ENCODE results near the gene NACAD.

The NACAD gene

DNA sequence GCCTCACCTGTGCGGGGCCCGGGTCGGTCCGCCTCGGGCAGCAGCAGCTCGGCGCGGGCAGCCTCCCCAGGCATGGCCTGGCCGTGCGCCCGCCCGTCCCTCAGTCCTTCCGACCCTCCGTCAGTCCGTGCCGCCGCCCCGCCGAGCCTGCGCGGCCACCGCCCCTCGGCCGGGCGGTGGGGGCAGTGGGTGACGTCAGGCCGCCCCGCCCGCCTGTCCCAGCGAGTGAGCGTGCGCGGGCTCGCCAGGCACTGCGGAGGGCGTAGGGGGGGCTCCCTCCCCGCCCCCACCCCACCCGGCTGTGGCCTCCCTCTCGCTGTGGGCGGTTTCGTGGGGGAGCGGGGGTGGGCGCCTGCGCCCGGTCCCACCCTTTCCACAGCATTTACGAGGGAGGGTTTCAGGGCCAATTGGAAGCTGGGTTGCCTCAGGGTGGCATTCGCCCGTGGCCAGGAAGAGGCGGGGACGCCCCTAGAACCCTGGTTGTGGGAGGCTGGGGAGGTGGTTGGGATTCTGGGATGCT, at the start of gene NACAD:
Gene NACAD, minus strand, starts transcription at position 149 of the 520 bp plus-strand sequence. Its CDS starts 75 bp downstream, at position 74.
- FAIRE-seq, result no peak
- DNase-seq (ENCODE audit: low spot score), result no peak

DNA sequence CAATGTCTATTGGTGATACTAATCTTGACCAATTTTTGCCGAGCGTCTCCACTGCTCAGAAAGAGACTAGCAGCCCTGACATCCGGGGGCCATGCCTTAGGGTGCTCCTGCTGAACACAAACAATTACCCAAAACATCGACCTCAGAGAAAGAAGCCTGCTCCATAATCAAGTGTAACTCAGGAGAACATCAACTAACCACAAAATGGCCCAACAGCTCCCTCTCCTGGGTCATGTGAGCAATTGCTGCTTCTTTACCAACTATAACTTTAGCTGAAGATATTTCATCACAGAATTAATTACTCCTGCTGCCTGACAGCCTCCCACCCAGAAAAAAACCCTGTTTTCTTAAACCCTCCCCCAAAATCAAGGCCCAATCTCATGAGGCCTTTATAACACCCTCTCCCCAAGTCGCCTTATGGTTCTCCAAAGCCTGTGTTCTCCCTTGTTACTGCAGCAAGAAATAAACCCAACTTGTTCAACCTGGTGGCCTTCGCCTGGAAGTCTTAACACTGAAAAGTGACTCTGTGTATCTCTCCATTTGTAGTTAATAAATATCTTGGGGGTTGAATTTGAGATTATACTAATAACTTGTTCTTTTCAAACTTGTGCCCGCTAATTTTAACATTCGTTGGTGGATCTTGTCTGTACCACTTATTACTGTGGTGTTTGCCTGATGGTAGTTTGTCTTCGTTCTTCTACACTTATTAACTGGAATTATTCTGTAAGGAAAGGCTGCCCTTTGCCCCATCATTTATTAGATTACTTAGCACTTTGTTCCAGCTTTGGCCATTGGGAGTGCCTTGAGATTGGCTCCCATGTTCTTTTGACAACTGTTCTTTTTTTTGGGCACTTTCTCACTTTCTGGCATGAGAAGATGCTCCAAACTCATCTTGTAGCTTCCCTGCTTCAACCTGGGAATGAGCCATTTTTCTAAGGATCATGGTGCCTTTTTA, 47.6 kb upstream of the NACAD start:
- FAIRE-seq (no peak), DNase-seq (ENCODE audit: low spot score) (peak; percentile 86)

- FAIRE-seq (no peak), DNase-seq (ENCODE audit: low spot score) (no peak)
These were observed 45.1 kb upstream of the NACAD start for GRCh38 chr7:45133877-45134276.

GRCh38 chr7:45133352-45133751, 44.6 kb upstream of the NACAD start:
- no peak for FAIRE-seq
- no peak for DNase-seq (ENCODE audit: low spot score)

- DNase-seq (ENCODE audit: low spot score), result no peak
- FAIRE-seq, result no peak
These were observed 44.0 kb upstream of the NACAD start for GRCh38 chr7:45132708-45133320.

GRCh38 chr7:45131891-45132290, 43.1 kb upstream of the NACAD start:
- FAIRE-seq (peak; percentile 20), DNase-seq (ENCODE audit: low spot score) (no peak)

- FAIRE-seq, result no peak
- DNase-seq (ENCODE audit: low spot score), result no peak
These were observed 42.1 kb upstream of the NACAD start for GRCh38 chr7:45130910-45131309.

DNA sequence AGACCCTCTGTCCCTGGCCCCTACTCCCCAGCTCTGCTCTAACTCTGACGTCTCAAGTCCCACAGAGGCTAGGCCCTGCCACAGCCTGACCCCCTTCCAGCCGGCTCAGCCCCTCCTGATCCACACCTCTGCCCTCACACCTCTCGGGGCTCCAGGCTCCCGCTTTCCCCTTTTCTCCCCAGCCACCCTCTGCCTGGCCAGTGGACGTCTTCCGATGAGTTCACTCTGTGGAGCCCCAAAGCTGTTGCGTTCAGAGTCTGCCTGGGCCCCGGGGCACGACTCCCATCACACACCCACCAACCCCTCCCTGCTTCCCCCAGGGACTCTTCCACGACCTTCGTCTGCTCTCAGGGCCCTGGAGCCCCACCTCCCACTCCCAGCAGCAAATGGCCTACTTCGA, 41.1 kb upstream of the NACAD start:
- DNase-seq (ENCODE audit: low spot score) (no peak), FAIRE-seq (no peak)

- FAIRE-seq, result peak; percentile 78
- DNase-seq (ENCODE audit: low spot score), result no peak
These were observed 40.5 kb upstream of the NACAD start for GRCh38 chr7:45129181-45129800.

DNA sequence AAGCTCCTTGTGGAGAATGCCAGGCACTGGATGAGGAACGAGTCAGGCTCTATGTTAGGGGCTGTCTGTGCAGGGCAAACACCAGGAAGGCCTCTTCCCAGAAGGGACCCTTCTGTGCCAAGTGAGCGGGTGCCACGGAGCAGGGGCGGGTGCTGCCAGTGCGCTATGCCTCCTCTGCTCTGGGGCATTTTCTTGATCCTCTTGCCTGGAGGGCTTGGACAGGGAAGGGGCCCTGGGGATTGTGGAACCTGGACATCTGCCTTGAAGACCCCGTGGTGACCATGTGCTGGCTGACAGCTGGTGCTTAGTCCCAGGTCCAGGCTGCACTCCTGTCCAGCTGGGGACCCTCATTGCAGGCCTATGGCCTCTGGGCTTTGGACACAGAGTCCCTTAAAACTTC, 38.2 kb upstream of the NACAD start:
- FAIRE-seq, result no peak
- DNase-seq (ENCODE audit: low spot score), result no peak

DNA sequence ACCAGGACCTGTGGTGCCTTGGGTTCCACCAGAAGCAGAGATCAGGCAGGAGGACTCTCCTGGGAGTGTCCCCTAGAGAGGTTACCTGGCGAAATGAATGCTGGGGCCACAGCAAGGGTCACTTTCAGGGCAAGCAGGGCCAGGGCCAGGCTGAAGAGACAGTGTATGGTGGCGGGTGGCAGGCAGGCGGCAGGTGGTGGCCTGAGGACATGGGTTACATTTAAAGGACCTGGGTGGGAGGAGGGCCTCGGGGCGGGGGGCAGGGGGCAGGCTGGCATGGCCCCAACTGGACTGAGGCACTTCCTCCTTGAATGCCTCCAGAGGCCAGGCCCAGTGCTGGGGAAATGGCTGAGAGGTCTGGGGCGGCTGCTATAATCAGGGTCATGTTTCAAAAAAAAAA, 37.4 kb upstream of the NACAD start:
- DNase-seq (ENCODE audit: low spot score), result no peak
- no peak for FAIRE-seq

- FAIRE-seq (no peak), DNase-seq (ENCODE audit: low spot score) (no peak)
These were observed 36.6 kb upstream of the NACAD start for GRCh38 chr7:45125193-45125904.

DNA sequence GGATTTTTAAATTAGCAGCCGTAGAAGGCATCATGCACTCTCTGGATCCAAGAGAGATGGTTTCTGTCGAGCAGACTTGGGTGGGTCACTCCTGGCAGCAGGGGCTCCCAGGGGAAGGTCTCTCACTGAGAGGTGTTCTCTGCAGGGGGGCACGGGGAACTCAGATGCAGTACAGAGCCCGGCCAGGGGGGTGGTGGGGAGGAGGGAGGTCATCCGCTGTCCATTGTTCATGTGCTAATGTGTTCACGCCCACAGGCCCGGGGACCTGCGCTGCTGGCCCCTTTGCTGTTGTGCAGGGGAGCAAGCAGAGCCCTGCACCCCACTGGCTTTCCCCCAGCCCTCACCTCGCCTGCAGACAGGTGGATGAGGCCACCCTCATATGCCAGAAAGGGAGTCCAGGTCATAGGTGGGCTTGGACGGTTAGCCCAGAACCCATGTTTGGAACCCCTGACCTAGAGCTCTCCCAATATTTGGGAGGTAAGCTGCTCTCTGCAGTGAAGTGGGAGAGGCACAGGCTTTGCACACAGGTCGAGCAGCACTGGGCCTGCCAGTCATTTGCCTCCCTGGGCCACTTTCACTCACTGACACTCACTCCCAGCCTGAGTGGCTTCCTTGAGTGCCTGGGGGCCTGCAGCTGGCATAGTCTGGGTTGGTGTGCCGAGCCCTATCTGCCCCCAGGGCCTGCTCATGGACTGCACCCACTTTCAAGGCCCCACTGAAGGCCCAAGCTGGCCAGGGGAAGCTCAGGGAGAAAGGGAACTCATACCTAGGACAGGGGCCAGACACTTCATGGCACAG, 35.3 kb upstream of the NACAD start:
- DNase-seq (ENCODE audit: low spot score), result no peak
- no peak for FAIRE-seq

DNA sequence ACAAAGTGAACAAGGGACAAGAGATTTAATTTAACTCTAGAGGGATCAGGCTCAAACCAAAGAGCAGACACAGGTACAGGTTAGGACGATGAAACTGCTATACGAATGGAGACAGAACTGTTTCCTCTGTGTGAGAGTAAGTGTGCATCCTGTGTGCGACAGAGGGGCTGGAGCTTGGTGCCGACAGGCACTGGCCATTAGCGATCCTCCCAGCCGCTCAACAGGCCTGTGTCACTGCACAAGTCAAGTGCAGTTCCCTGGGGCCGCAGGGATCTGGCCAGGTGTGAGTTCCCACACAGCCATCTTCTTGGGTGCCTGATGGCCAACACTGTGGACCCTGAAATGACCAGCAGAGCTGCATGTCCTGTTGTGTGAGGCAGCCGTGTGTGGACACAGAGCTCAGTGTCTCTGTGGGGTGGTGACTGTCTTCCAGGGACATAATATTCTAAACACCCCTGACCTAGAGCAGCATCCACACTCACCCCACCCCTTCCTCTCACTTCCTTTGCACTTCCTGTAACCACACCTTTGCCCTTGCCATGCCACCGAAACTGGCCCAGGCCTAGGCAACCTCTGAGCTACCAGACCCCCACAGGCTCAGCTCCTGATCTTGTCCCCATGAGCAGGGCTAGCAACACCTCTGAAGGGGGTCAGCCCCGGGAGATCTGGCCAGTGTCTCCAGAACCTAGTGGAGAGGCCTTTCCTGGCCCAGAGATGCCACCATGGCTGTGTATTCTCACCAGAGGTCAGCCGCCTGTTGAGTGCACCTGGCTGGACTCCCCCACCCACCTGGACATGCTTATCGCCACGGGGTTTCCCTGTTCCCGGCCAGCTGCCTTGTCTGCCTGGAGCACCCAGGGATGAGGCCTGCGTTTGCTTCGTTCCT, 34.4 kb upstream of the NACAD start:
- FAIRE-seq, result no peak
- DNase-seq (ENCODE audit: low spot score), result no peak

DNA sequence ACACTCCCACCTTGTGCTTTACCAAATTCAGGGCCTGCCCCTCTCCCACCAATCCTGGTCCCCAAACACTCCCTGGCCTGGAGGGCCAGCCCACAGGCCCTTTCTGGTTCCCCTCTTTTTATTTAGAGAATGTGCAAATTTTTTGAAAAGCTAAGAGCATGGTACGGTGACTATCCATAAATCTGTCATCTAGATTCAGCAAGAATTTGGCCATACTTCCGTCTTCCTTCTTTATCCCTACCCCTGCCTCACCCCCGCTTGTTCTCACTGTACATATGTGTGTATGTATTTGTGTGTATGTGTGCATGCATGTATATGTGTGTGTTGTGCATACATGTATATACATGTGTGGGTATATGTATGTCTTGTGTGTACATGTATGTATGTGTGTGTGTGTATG, 30.8 kb upstream of the NACAD start:
- peak; percentile 75 for FAIRE-seq

DNA sequence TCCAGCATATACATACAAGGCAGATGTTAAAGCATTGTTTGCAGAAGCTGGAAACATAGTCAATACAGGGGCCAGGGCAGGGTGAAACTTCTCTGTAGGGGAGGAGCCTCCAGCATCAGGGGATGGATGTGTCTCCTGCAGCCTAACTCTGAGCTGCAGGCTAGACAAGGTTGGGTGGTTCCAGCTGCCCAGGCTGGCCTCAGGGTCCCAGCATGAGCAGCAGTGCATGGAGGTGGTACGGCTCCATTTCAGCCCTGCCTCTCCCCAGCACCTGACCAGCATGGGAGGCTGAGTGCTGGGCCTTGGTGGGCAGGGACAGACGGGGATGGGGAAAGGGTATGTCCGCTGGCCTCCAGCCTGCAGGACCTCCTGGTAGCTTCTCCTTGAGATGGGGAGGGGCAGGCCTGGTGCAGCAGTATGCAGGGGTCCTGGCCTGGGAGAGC, 30.1 kb upstream of the NACAD start:
- DNase-seq (ENCODE audit: low spot score), result no peak
- FAIRE-seq, result peak; percentile 32

More for the DNA sequence above, 30.8 kb upstream of the NACAD start:
- DNase-seq (ENCODE audit: low spot score), result no peak

DNA sequence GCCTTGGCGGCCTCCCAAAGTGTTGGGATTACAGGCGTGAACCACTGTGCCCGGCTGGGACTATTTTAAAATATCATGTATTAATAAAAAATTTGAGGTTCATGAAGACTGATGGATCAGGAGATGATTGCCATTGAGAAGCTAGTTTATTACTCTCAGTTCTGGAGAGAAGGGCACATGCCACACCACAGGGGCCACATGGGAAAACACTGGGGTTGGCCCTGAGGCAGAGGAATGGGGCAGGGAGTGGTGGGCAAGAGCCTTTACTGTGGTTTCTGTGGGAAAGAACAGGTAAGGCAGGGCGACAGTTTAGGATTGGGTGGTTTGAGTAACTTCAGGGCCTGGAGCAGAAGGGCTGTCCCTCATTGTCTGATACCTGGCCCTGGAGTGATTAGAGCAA, 29.5 kb upstream of the NACAD start:
- no peak for FAIRE-seq
- DNase-seq (ENCODE audit: low spot score), result no peak

DNA sequence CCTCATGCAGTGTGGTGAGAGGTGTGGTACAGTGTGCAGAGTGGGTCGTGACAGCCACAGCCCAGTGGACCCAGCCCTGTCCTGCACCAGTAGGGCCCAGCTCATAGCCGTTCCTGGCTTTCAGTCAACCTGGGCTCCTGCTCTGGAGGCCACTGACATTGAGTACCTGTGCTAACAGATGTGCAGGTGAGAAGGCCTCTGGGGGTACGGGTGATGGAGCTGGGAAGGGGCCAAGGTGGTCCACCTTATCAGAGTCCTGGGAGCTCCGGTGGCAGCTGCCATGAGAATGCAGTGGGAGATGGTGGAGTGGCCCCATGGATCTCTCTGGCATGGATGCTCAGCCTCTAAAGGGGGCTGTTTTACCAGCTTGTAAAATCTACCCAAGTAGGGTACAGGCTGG, 28.8 kb upstream of the NACAD start:
- DNase-seq (ENCODE audit: low spot score) (no peak), FAIRE-seq (no peak)

- DNase-seq (ENCODE audit: low spot score), result no peak
- no peak for FAIRE-seq
These were observed 27.3 kb upstream of the NACAD start for GRCh38 chr7:45116048-45116447.
